Activated CD4-positive, alpha-beta memory T cell treated with anti-CD3 and anti-CD28 coated beads, Interleukin-2, amount 10 ng/mL, durations not matched to agents 7 days and 5 days (primary cell): ENCODE data around the gene SIAH1. TPM values are rescaled to one million over a fixed set of nuclear protein-coding genes. Genes with fewer than 3 reads are reported as not detected.
"Not testable (repeated sequence)": the region's sequence is repeated elsewhere in the genome, so short reads cannot be mapped to it uniquely, and the experiment has no call there.

Experiments used
- CTCF ChIA-PET: fragments of 350-600 bp; sonication (Branson Sonifier 250); formaldehyde crosslinking; loops from one replicate; lab custom pipeline; 2021; ENCODE audit warnings: antibody characterized with exemption, inconsistent platforms; lab: Charles Lee
- POLR2A ChIA-PET: fragments of 350-600 bp; sonication (Branson Sonifier 250); formaldehyde crosslinking; loops from one replicate; lab custom pipeline; 2021; ENCODE audit warnings: antibody characterized with exemption; lab: Charles Lee
- DNase-seq: peaks from one replicate; pipeline ENCODE4 v3.0.0-alpha.2; 2020
- H3K27ac Mint-ChIP-seq: one replicate; pipeline ENCODE4 v1.8.0; 2021; ENCODE audit warnings: mild to moderate bottlenecking, mixed read lengths
- H3K27me3 Mint-ChIP-seq: one replicate; pipeline ENCODE4 v1.8.0; 2021; ENCODE audit warnings: mixed read lengths
- H3K36me3 Mint-ChIP-seq: one replicate; pipeline ENCODE4 v1.8.0; 2021; ENCODE audit warnings: low read depth, mixed read lengths
- H3K4me1 Mint-ChIP-seq: one replicate; pipeline ENCODE4 v1.8.0; 2021; ENCODE audit warnings: mixed read lengths
- H3K4me3 Mint-ChIP-seq: one replicate; pipeline ENCODE4 v1.8.0; 2021; ENCODE audit warnings: mild to moderate bottlenecking, mixed read lengths
- H3K9me3 Mint-ChIP-seq: one replicate; pipeline ENCODE4 v1.8.0; 2021; ENCODE audit warnings: mixed read lengths
- total RNA-seq, 2 experiments: library from RNA; stranded (reverse); gene quantifications; one replicate each; pipeline ENCODE4 v1.2.3, GENCODE V29; 2021

SIAH1 gene
- total RNA-seq, 2 experiments from 2014 or later: 16.1 to 16.5 TPM

GRCh38 chr16:48358419-48358818 is 26.8 kb downstream of the SIAH1 start:
- Mint-ChIP-seq H3K36me3 (peaks cover 46% of the 10 kb centered on the region), H3K27me3 (no peaks in the 10 kb centered on the region), H3K9me3 (no peaks in the 10 kb centered on the region), H3K4me3 (no peak overlapping the region), H3K4me1 (peaks cover 18% of the 10 kb centered on the region), H3K27ac (no peak overlapping the region)
- ChIA-PET CTCF (interaction anchor here (11.1 kb wide), 1 partner anchor 264 kb away, joined by 116 read pairs; no protein-coding TSS in a partner anchor), POLR2A (interaction anchor here (1.4 kb wide), 1 partner anchor 252 kb away, joined by 3 read pairs; the partner anchor contains the start of gene N4BP1)
- DNase-seq: no peak

- no peak for DNase-seq
- Mint-ChIP-seq H3K27ac (no peak overlapping the region), H3K4me3 (no peak overlapping the region), H3K36me3 (peaks cover 50% of the 10 kb centered on the region), H3K27me3 (no peaks in the 10 kb centered on the region), H3K9me3 (no peaks in the 10 kb centered on the region), H3K4me1 (peaks cover 16% of the 10 kb centered on the region)
- POLR2A ChIA-PET: interaction anchor here (1.4 to 1.6 kb wide), 3 partner anchors 29 to 266 kb away, joined by 3 to 4 read pairs (median 4); partner anchors contain the start of gene N4BP1
- CTCF ChIA-PET: interaction anchor here (1.2 to 11.1 kb wide), 7 partner anchors 8 to 274 kb away, joined by 3 to 116 read pairs (median 5); partner anchors contain the start of gene SIAH1
Observed at GRCh38 chr16:48356633-48357376, 28.4 kb downstream of the SIAH1 start.

- ChIA-PET POLR2A (interaction anchor here (1.0 to 3.2 kb wide), 6 partner anchors 10 to 268 kb away, joined by 3 to 21 read pairs (median 4); no protein-coding TSS in a partner anchor), CTCF (interaction anchor here (1.0 to 11.1 kb wide), 14 partner anchors 10 to 275 kb away, joined by 3 to 116 read pairs (median 5); partner anchors contain the start of gene SIAH1)
- Mint-ChIP-seq H3K4me3 (no peak overlapping the region), H3K27ac (no peak overlapping the region), H3K27me3 (no peaks in the 10 kb centered on the region), H3K4me1 (peaks cover 13% of the 10 kb centered on the region), H3K36me3 (peaks cover 48% of the 10 kb centered on the region), H3K9me3 (no peaks in the 10 kb centered on the region)
- DNase-seq: no peak
Observed at GRCh38 chr16:48354877-48355855, 30.0 kb downstream of the SIAH1 start.

GRCh38 chr16:48354385-48354784 is 30.8 kb downstream of the SIAH1 start:
- Mint-ChIP-seq H3K36me3 (peaks cover 46% of the 10 kb centered on the region), H3K4me1 (peaks cover 13% of the 10 kb centered on the region), H3K27ac (peak overlapping the region; percentile 12)
- not testable (repeated sequence) for H3K27me3 Mint-ChIP-seq, DNase-seq, H3K4me3 Mint-ChIP-seq, H3K9me3 Mint-ChIP-seq
- ChIA-PET CTCF (interaction anchor here (0.6 to 11.1 kb wide), 18 partner anchors 11 to 278 kb away, joined by 3 to 116 read pairs (median 4); no protein-coding TSS in a partner anchor), POLR2A (interaction anchor here (0.6 to 3.2 kb wide), 4 partner anchors 11 to 278 kb away, joined by 3 to 21 read pairs (median 6); no protein-coding TSS in a partner anchor)

GRCh38 chr16:48353565-48354163 is 31.5 kb downstream of the SIAH1 start:
- Mint-ChIP-seq H3K9me3 (no peaks in the 10 kb centered on the region), H3K4me1 (peaks cover 13% of the 10 kb centered on the region), H3K27me3 (no peaks in the 10 kb centered on the region), H3K4me3 (no peak overlapping the region), H3K27ac (peak overlapping the region; percentile 55), H3K36me3 (peaks cover 49% of the 10 kb centered on the region)
- DNase-seq: peak; percentile 73
- POLR2A ChIA-PET: interaction anchor here (0.6 to 3.2 kb wide), 3 partner anchors 12 to 279 kb away, joined by 3 to 21 read pairs (median 6); no protein-coding TSS in a partner anchor
- CTCF ChIA-PET: interaction anchor here (0.6 to 11.1 kb wide), 16 partner anchors 11 to 279 kb away, joined by 3 to 116 read pairs (median 4); no protein-coding TSS in a partner anchor

- Mint-ChIP-seq H3K9me3 (no peaks in the 10 kb centered on the region), H3K4me1 (peaks cover 13% of the 10 kb centered on the region), H3K27ac (no peak overlapping the region), H3K27me3 (no peaks in the 10 kb centered on the region), H3K4me3 (no peak overlapping the region), H3K36me3 (peaks cover 48% of the 10 kb centered on the region)
- no peak for DNase-seq
- ChIA-PET POLR2A (interaction anchor here (0.6 to 3.2 kb wide), 2 partner anchors 12 to 121 kb away, joined by 3 to 21 read pairs; no protein-coding TSS in a partner anchor), CTCF (interaction anchor here (0.6 to 11.1 kb wide), 7 partner anchors 9 to 1577 kb away, joined by 3 to 116 read pairs (median 4); no protein-coding TSS in a partner anchor)
Observed at GRCh38 chr16:48352648-48353390, 32.4 kb downstream of the SIAH1 start.

GRCh38 chr16:48350736-48351135 is 34.5 kb downstream of the SIAH1 start:
- Mint-ChIP-seq H3K27me3 (no peaks in the 10 kb centered on the region), H3K27ac (peak overlapping the region; percentile 14), H3K9me3 (no peaks in the 10 kb centered on the region), H3K36me3 (peaks cover 50% of the 10 kb centered on the region), H3K4me3 (no peak overlapping the region), H3K4me1 (peaks cover 13% of the 10 kb centered on the region)
- POLR2A ChIA-PET: no interaction called here
- CTCF ChIA-PET: interaction anchor here (0.8 to 11.1 kb wide), 6 partner anchors 10 to 280 kb away, joined by 3 to 116 read pairs (median 4); no protein-coding TSS in a partner anchor
- no peak for DNase-seq

GRCh38 chr16:48347980-48348379 is 37.2 kb downstream of the SIAH1 start:
- no peak for DNase-seq
- H3K36me3 Mint-ChIP-seq: peaks cover 42% of the 10 kb centered on the region
- POLR2A ChIA-PET: no interaction called here
- H3K27ac Mint-ChIP-seq: no peak overlapping the region
- no peaks in the 10 kb centered on the region for H3K9me3 Mint-ChIP-seq
- no peaks in the 10 kb centered on the region for H3K4me1 Mint-ChIP-seq
- CTCF ChIA-PET: interaction anchor here (1.6 to 2.7 kb wide), 2 partner anchors 275 to 283 kb away, joined by 3 to 11 read pairs; no protein-coding TSS in a partner anchor
- H3K27me3 Mint-ChIP-seq: no peaks in the 10 kb centered on the region
- no peak overlapping the region for H3K4me3 Mint-ChIP-seq

GRCh38 chr16:48347191-48347865 is 37.9 kb downstream of the SIAH1 start:
- no peak overlapping the region for H3K4me3 Mint-ChIP-seq
- no peak overlapping the region for H3K27ac Mint-ChIP-seq
- POLR2A ChIA-PET: no interaction called here
- H3K9me3 Mint-ChIP-seq: no peaks in the 10 kb centered on the region
- no peaks in the 10 kb centered on the region for H3K4me1 Mint-ChIP-seq
- DNase-seq: no peak
- CTCF ChIA-PET: interaction anchor here (1.6 to 2.7 kb wide), 2 partner anchors 276 to 283 kb away, joined by 3 to 11 read pairs; no protein-coding TSS in a partner anchor
- H3K27me3 Mint-ChIP-seq: no peaks in the 10 kb centered on the region
- peaks cover 40% of the 10 kb centered on the region for H3K36me3 Mint-ChIP-seq

GRCh38 chr16:48342591-48342990 is 42.6 kb downstream of the SIAH1 start:
- DNase-seq: no peak
- no peaks in the 10 kb centered on the region for H3K27me3 Mint-ChIP-seq
- no peak overlapping the region for H3K27ac Mint-ChIP-seq
- peaks cover 15% of the 10 kb centered on the region for H3K4me1 Mint-ChIP-seq
- POLR2A ChIA-PET: no interaction called here
- CTCF ChIA-PET: interaction anchor here (1.2 to 1.3 kb wide), 2 partner anchors 11 to 281 kb away, joined by 3 to 5 read pairs; no protein-coding TSS in a partner anchor
- no peaks in the 10 kb centered on the region for H3K9me3 Mint-ChIP-seq
- no peak overlapping the region for H3K4me3 Mint-ChIP-seq
- H3K36me3 Mint-ChIP-seq: peaks cover 42% of the 10 kb centered on the region

GRCh38 chr16:48340054-48340453 is 45.2 kb downstream of the SIAH1 start:
- H3K9me3 Mint-ChIP-seq: no peaks in the 10 kb centered on the region
- H3K36me3 Mint-ChIP-seq: peaks cover 51% of the 10 kb centered on the region
- H3K27me3 Mint-ChIP-seq: no peaks in the 10 kb centered on the region
- CTCF ChIA-PET: interaction anchor here (2.6 kb wide), 1 partner anchor 283 kb away, joined by 7 read pairs; no protein-coding TSS in a partner anchor
- peaks cover 15% of the 10 kb centered on the region for H3K4me1 Mint-ChIP-seq
- H3K4me3 Mint-ChIP-seq: no peak overlapping the region
- no peak for DNase-seq
- POLR2A ChIA-PET: no interaction called here
- peak overlapping the region; percentile 36 for H3K27ac Mint-ChIP-seq
